Measurements from ENCODE around the gene KLHL5.
A peak's percentile ranks its signal among the peaks of the same experiment; 100 is the strongest.

KLHL5 gene

GRCh38 chr4:39154009-39154408 lies 92.0 kb downstream of the KLHL5 start:
- TF ChIP-seq MYC (IDR thresholded peaks at IDR 0.05; ENCODE audit: low read depth, low read length), result no peak
- no peak for TF ChIP-seq MAX (IDR thresholded peaks at IDR 0.05; ENCODE audit: low read depth, low read length)
- TF ChIP-seq POLR2A (IDR thresholded peaks at IDR 0.05; ENCODE audit: extremely low read depth, insufficient read length), result no peak
- no peak for TF ChIP-seq CTCF (IDR thresholded peaks at IDR 0.05; ENCODE audit: low read depth, low read length)
- H3K4me3 ChIP-seq (ENCODE audit: low read depth, low read length), result no peak overlapping the region
- DNase-seq (ENCODE audit: low read depth), result no peak

GRCh38 chr4:39157520-39157919 lies 95.5 kb downstream of the KLHL5 start:
- no peak for TF ChIP-seq CTCF (IDR thresholded peaks at IDR 0.05; ENCODE audit: low read depth, low read length)
- TF ChIP-seq POLR2A (IDR thresholded peaks at IDR 0.05; ENCODE audit: extremely low read depth, insufficient read length), result no peak
- no peak for TF ChIP-seq MYC (IDR thresholded peaks at IDR 0.05; ENCODE audit: low read depth, low read length)
- no peak for TF ChIP-seq MAX (IDR thresholded peaks at IDR 0.05; ENCODE audit: low read depth, low read length)
- no peak for DNase-seq (ENCODE audit: low read depth)
- H3K4me3 ChIP-seq (ENCODE audit: low read depth, low read length), result no peak overlapping the region

GRCh38 chr4:39166177-39166576 lies 104.1 kb downstream of the KLHL5 start:
- TF ChIP-seq POLR2A (IDR thresholded peaks at IDR 0.05; ENCODE audit: extremely low read depth, insufficient read length) (no peak), MAX (IDR thresholded peaks at IDR 0.05; ENCODE audit: low read depth, low read length) (no peak), MYC (IDR thresholded peaks at IDR 0.05; ENCODE audit: low read depth, low read length) (no peak), CTCF (IDR thresholded peaks at IDR 0.05; ENCODE audit: low read depth, low read length) (no peak)
- no peak overlapping the region for H3K4me3 ChIP-seq (ENCODE audit: low read depth, low read length)
- no peak for DNase-seq (ENCODE audit: low read depth)

- H3K4me3 ChIP-seq (ENCODE audit: low read depth, low read length), result no peak overlapping the region
- TF ChIP-seq POLR2A (IDR thresholded peaks at IDR 0.05; ENCODE audit: extremely low read depth, insufficient read length), result no peak
- TF ChIP-seq MAX (IDR thresholded peaks at IDR 0.05; ENCODE audit: low read depth, low read length), result no peak
- TF ChIP-seq MYC (IDR thresholded peaks at IDR 0.05; ENCODE audit: low read depth, low read length), result no peak
- TF ChIP-seq CTCF (IDR thresholded peaks at IDR 0.05; ENCODE audit: low read depth, low read length), result no peak
- no peak for DNase-seq (ENCODE audit: low read depth)
Observed at GRCh38 chr4:39166669-39167068, 104.6 kb downstream of the KLHL5 start.

- H3K4me3 ChIP-seq (ENCODE audit: low read depth, low read length), result no peak overlapping the region
- no peak for DNase-seq (ENCODE audit: low read depth)
- no peak for TF ChIP-seq POLR2A (IDR thresholded peaks at IDR 0.05; ENCODE audit: extremely low read depth, insufficient read length)
- no peak for TF ChIP-seq MAX (IDR thresholded peaks at IDR 0.05; ENCODE audit: low read depth, low read length)
- no peak for TF ChIP-seq MYC (IDR thresholded peaks at IDR 0.05; ENCODE audit: low read depth, low read length)
- TF ChIP-seq CTCF (IDR thresholded peaks at IDR 0.05; ENCODE audit: low read depth, low read length), result no peak
Observed at GRCh38 chr4:39169426-39169825, 107.4 kb downstream of the KLHL5 start.

GRCh38 chr4:39170301-39170700 lies 108.3 kb downstream of the KLHL5 start:
- TF ChIP-seq MAX (IDR thresholded peaks at IDR 0.05; ENCODE audit: low read depth, low read length) (no peak), MYC (IDR thresholded peaks at IDR 0.05; ENCODE audit: low read depth, low read length) (no peak), CTCF (IDR thresholded peaks at IDR 0.05; ENCODE audit: low read depth, low read length) (no peak), POLR2A (IDR thresholded peaks at IDR 0.05; ENCODE audit: extremely low read depth, insufficient read length) (no peak)
- peak; percentile 22 for DNase-seq (ENCODE audit: low read depth)
- no peak overlapping the region for H3K4me3 ChIP-seq (ENCODE audit: low read depth, low read length)
